Endothelial cell of umbilical vein (primary cell): ENCODE measurements around the gene ZNF766. TPM values are rescaled to one million over a fixed set of nuclear protein-coding genes. Genes with fewer than 3 reads are reported as not detected.

Experiments
- Bru-seq: library from RNA; stranded (reverse); fragments of 400-500 nt; gene quantifications from one replicate; lab custom pipeline; 2021; lab: Mats Ljungman, UMichigan
- BruChase-seq, 2 experiments: library from RNA; stranded (reverse); fragments of 400-500 nt; gene quantifications; one replicate each; lab custom pipeline; 2021; lab: Mats Ljungman, UMichigan
- BruUV-seq: library from RNA; stranded (reverse); fragments of 400-500 nt; replicated peaks from 2 replicates; lab custom pipeline; 2021; lab: Mats Ljungman, UMichigan
- CTCF ChIA-PET: fragments of 300-600, 350-600 bp; sonication (Branson Sonifier 250); formaldehyde crosslinking; loops from one replicate; lab custom pipeline; 2021; ENCODE audit warnings: antibody characterized with exemption, inconsistent platforms; lab: Charles Lee
- POLR2A ChIA-PET: fragments of 300-600, 350-600 bp; sonication (Branson Sonifier 250); formaldehyde crosslinking; loops from one replicate; lab custom pipeline; 2021; ENCODE audit warnings: antibody characterized with exemption, inconsistent platforms; lab: Charles Lee
- DNase-seq: peaks from one replicate; pipeline ENCODE4 v3.0.0-alpha.2; 2011; ENCODE audit warnings: low read depth, low spot score
- FAIRE-seq: peaks from 2 replicates; lab custom pipeline; 2011; peaks lifted over from hg19 to GRCh38; lab: Jason Lieb, UNC
- H2AFZ ChIP-seq: 2 replicates; pipeline ENCODE4 v1.6.0; 2012; ENCODE audit warnings: low read depth, low read length, control low read depth, inconsistent platforms
- H3K27ac ChIP-seq: 2 replicates; pipeline ENCODE4 v1.5.1; 2011; ENCODE audit warnings: low read depth, mild to moderate bottlenecking, control low read depth, low read length, moderate library complexity; ENCODE audit not compliant: insufficient read depth
- H3K27me3 ChIP-seq, 2 experiments: 2 replicates each; pipeline versions ENCODE4 v1.6.0 to v1.6.1; 2011; ENCODE audit warnings: low read length in 2 of 2, mixed read lengths in 1 of 2; ENCODE audit not compliant: control insufficient read depth in 2 of 2, insufficient read depth in 2 of 2
- H3K36me3 ChIP-seq, 2 experiments: 2 replicates in 1 of 2; 3 replicates in 1 of 2; pipeline ENCODE4 v1.5.1; 2011; ENCODE audit warnings: low read length in 2 of 2, mild to moderate bottlenecking in 1 of 2, moderate library complexity in 1 of 2; ENCODE audit not compliant: control insufficient read depth in 2 of 2, insufficient read depth in 2 of 2; ENCODE audit errors: extremely low read depth in 1 of 2
- H3K4me1 ChIP-seq: 3 replicates; pipeline ENCODE4 v1.5.1; 2011; ENCODE audit warnings: mild to moderate bottlenecking, low read length; ENCODE audit not compliant: control insufficient read depth, insufficient read depth; ENCODE audit errors: extremely low read depth
- H3K4me2 ChIP-seq: 2 replicates; pipeline ENCODE4 v1.6.1; 2011; ENCODE audit warnings: low read length, control low read depth, mixed read lengths; ENCODE audit not compliant: insufficient read depth
- H3K4me3 ChIP-seq, 3 experiments: fragments of 200-600 bp in 1 of 3; sonication (generic), shearing (Covaris generic) in 1 of 3; replicated peaks in 1 of 3; 2 replicates each; pipeline ENCODE4 v1.5.1; 2011 to 2016; ENCODE audit warnings: control low read depth in 3 of 3, low read length in 3 of 3, mild to moderate bottlenecking in 2 of 3, inconsistent platforms in 1 of 3, low read depth in 1 of 3, moderate library complexity in 1 of 3; ENCODE audit not compliant: insufficient read depth in 1 of 3
- H3K79me2 ChIP-seq: 2 replicates; pipeline ENCODE4 v1.6.0; 2012; ENCODE audit warnings: low read length, inconsistent platforms; ENCODE audit not compliant: control insufficient read depth, insufficient read depth
- H3K9ac ChIP-seq: replicated peaks from 2 replicates; pipeline ENCODE3; 2011; ENCODE audit warnings: low read length, control low read depth; ENCODE audit not compliant: insufficient read depth; ENCODE audit errors: extremely low read depth
- H3K9me1 ChIP-seq: replicated peaks from 3 replicates; pipeline ENCODE4 v1.6.0; 2011; ENCODE audit warnings: mild to moderate bottlenecking, low read length; ENCODE audit not compliant: control insufficient read depth, insufficient read depth; ENCODE audit errors: extremely low read depth
- H3K9me3 ChIP-seq: replicated peaks from 2 replicates; pipeline ENCODE4 v1.5.1; 2012; ENCODE audit warnings: low read length, inconsistent platforms; ENCODE audit not compliant: control insufficient read depth, insufficient read depth
- H4K20me1 ChIP-seq: replicated peaks from 2 replicates; pipeline ENCODE3; 2011; ENCODE audit warnings: mild to moderate bottlenecking, low read length; ENCODE audit not compliant: control insufficient read depth, insufficient read depth; ENCODE audit errors: extremely low read depth
- CTCF ChIP-seq, 2 donors: IDR thresholded peaks; 1 replicate in 1 of 2; 2 replicates in 1 of 2; pipeline ENCODE4 v1.5.1; 2011; ENCODE audit warnings: low read length in 2 of 2, mild to moderate bottlenecking in 2 of 2, moderate library complexity in 2 of 2, control low read depth in 1 of 2, inconsistent platforms in 1 of 2, low read depth in 1 of 2; ENCODE audit not compliant: insufficient read depth in 1 of 2; ENCODE audit errors: extremely low read depth in 1 of 2
- EZH2 ChIP-seq: IDR thresholded peaks from 2 replicates; pipeline ENCODE4 v1.6.1; 2012; ENCODE audit warnings: borderline replicate concordance, low read depth, mild to moderate bottlenecking, moderate library complexity, low read length, inconsistent platforms; ENCODE audit not compliant: severe bottlenecking
- FOS ChIP-seq: IDR thresholded peaks from 2 replicates; pipeline ENCODE4 v1.6.1; 2011; ENCODE audit warnings: mild to moderate bottlenecking, low read length, moderate library complexity, borderline replicate concordance; ENCODE audit not compliant: insufficient read depth
- GATA2 ChIP-seq: IDR thresholded peaks from 2 replicates; pipeline ENCODE4 v1.7.0; 2011; ENCODE audit warnings: low read depth, mild to moderate bottlenecking, moderate library complexity, mixed read lengths, low read length; ENCODE audit not compliant: insufficient read length, insufficient read depth
- JUN ChIP-seq: IDR thresholded peaks from 2 replicates; pipeline ENCODE4 v1.6.1; 2011; ENCODE audit warnings: borderline replicate concordance, low read depth; ENCODE audit not compliant: insufficient read length, insufficient read depth
- MAX ChIP-seq: IDR thresholded peaks from 2 replicates; pipeline ENCODE4 v1.6.1; 2011; ENCODE audit not compliant: insufficient read depth, insufficient read length
- MYC ChIP-seq: IDR thresholded peaks from one replicate; pipeline ENCODE4 v1.6.1; 2011; ENCODE audit warnings: mild to moderate bottlenecking, low read depth, low read length
- POLR2A ChIP-seq: IDR thresholded peaks from 2 replicates; pipeline ENCODE4 v1.6.1; 2012; ENCODE audit warnings: low read depth, mild to moderate bottlenecking, control low read depth, low read length
- POLR2AphosphoS5 ChIP-seq: IDR thresholded peaks from 2 replicates; pipeline ENCODE4 v1.6.1; 2012; ENCODE audit warnings: low read depth, mild to moderate bottlenecking, control low read depth, low read length, moderate library complexity; ENCODE audit not compliant: insufficient read depth
- dilution Hi-C: fragments of 300-500 bp; cut with MboI; formaldehyde crosslinking; loops from one replicate; pipeline ENCODE4 v1.15.0; 2019; ENCODE audit warnings: low sequenced_read_pairs; ENCODE audit not compliant: extremely low pct_ligation_motif_present
- intact Hi-C: fragments of 100-400 bp; cut with micrococcal nuclease; formaldehyde crosslinking; loops from one replicate; pipeline ENCODE4 v1.10.0; 2022
- long read RNA-seq: library from polyadenylated mRNA; stranded (forward); transcript quantifications from one replicate; pipeline ENCODE4 v2.0.0, GENCODE V29; 2021
- polyA minus RNA-seq, 3 experiments: library from RNA; depleted of rRNA, polyadenylated mRNA; stranded (reverse); fragments of >200 nt; gene quantifications; 1 replicate in 1 of 3; 2 replicates in 2 of 3; pipeline ENCODE4 v1.2.3, GENCODE V29; 2011
- polyA plus RNA-seq, 4 experiments: library from polyadenylated mRNA; depleted of rRNA in 3 of 4; stranded (reverse) in 3 of 4; unstranded in 1 of 4; fragments of >200 nt; gene quantifications; 2 replicates each; pipeline versions ENCODE4 v1.2.1 to v1.2.3, GENCODE V29; 2011 to 2012; ENCODE audit warnings: missing spikeins in 1 of 4
- total RNA-seq: library from RNA; stranded (reverse); gene quantifications from 2 replicates; pipeline ENCODE4 v1.2.3, GENCODE V29; 2021

ZNF766 gene
- total RNA-seq (8.9 and 9.1 TPM in 2 replicates), polyA plus RNA-seq (1.8 and 2.9 TPM in 2 replicates), polyA minus RNA-seq (5.4 and 8.8 TPM in 2 replicates), Bru-seq, nascent RNA (percentile 77 among the genes with signal in this experiment), BruChase-seq, experiment 1, labeled RNA remaining after a 6-hour chase (percentile 64 among the genes with signal in this experiment), BruChase-seq, experiment 2, labeled RNA remaining after a 2-hour chase (percentile 67 among the genes with signal in this experiment)
- 3.9 and 4.3 TPM in 2 replicates for polyA plus RNA-seq (2011; cell fraction: cytosol; rRNA removed)
- polyA plus RNA-seq (2011; cell fraction: nucleus; rRNA removed) = 3.8 and 5.5 TPM in 2 replicates
- polyA plus RNA-seq (2012) = 9.3 and 11.4 TPM in 2 replicates
- polyA minus RNA-seq (2011; cell fraction: cytosol; rRNA and poly(A)+ RNA removed) = 5.3 TPM
- 4.0 and 6.5 TPM in 2 replicates for polyA minus RNA-seq (2011; cell fraction: nucleus; rRNA and poly(A)+ RNA removed)
- long read RNA-seq, full-length matches to known transcripts = 30 of 32 reads
- long read RNA-seq, partial matches to known transcripts = 1 of 32 reads
- long read RNA-seq, other reads (novel, unspliced or antisense) = 1 of 32 reads

GRCh38 chr19:52269338-52270261 lies at the start of gene ZNF766:
ZNF766 (plus strand) TSS chr19:52269587; CDS start chr19:52269614, 27 bp downstream.
- no peaks in the 10 kb centered on the region for H3K9me1 ChIP-seq
- peak within 1 kb of the TSS; percentile 89 to 96 (median 94) for H3K4me3 ChIP-seq
- H4K20me1 ChIP-seq = no peaks in the 10 kb centered on the region
- BruUV-seq = TSS peak; percentile 82
- dilution Hi-C loops = no loop called here
- intact Hi-C loops = loop anchor here (1.0 kb wide), 3 partner anchors 28 to 79 kb away; partner anchors contain the start of genes PPP2R1A, ZNF480 and ZNF610
- ChIA-PET POLR2A (no interaction called here), CTCF (no interaction called here)
- no peaks in the 10 kb centered on the region for H3K9me3 ChIP-seq
- peak; percentile 99 for FAIRE-seq
- DNase-seq = peak; percentile 95
- H3K27me3 ChIP-seq = no peaks in the 10 kb centered on the region
- H3K79me2 ChIP-seq = peaks cover 34% of the 10 kb centered on the region
- peaks cover 6% of the 10 kb centered on the region for H3K4me1 ChIP-seq
- peak within 1 kb of the TSS; percentile 76 for H3K4me2 ChIP-seq
- peak within 1 kb of the TSS; percentile 96 for H3K27ac ChIP-seq
- peak within 1 kb of the TSS; percentile 100 for H3K9ac ChIP-seq
- H2AFZ ChIP-seq = peak within 1 kb of the TSS; percentile 74
- no peaks in the 10 kb centered on the region for H3K36me3 ChIP-seq
- no peak for TF ChIP-seq GATA2
- peak; percentile 89 for TF ChIP-seq POLR2A
- TF ChIP-seq CTCF (IDR thresholded peaks at IDR 0.05; ENCODE audit: extremely low read depth in 1 of 2, insufficient read depth in 1 of 2, low read depth in 1 of 2, low read length in 2 of 2) = no peak
- TF ChIP-seq JUN = no peak
- no peak for TF ChIP-seq MAX
- peak; percentile 93 for TF ChIP-seq POLR2AphosphoS5
- TF ChIP-seq FOS = no peak
- TF ChIP-seq EZH2 = no peak
- no peak for TF ChIP-seq MYC
